NCI-H460 (cell line): Measurements from ENCODE around the gene UBE2E2. TPM values are rescaled to one million over a fixed set of nuclear protein-coding genes. Genes with fewer than 3 reads are reported as not detected.

ENCODE experiments used
- DNase-seq: peaks from one replicate; pipeline ENCODE4 v3.0.0-alpha.2; 2016; ENCODE audit warnings: low read depth; ENCODE audit errors: extremely low read depth
- total RNA-seq: library from RNA; depleted of rRNA; stranded (reverse); fragments of >200 nt; shearing (Covaris generic); gene quantifications from 2 replicates; pipeline ENCODE4 v1.2.3, GENCODE V29; 2014

Gene UBE2E2
- total RNA-seq, 1 experiment from 2014 or later, result 35.5 TPM

DNA sequence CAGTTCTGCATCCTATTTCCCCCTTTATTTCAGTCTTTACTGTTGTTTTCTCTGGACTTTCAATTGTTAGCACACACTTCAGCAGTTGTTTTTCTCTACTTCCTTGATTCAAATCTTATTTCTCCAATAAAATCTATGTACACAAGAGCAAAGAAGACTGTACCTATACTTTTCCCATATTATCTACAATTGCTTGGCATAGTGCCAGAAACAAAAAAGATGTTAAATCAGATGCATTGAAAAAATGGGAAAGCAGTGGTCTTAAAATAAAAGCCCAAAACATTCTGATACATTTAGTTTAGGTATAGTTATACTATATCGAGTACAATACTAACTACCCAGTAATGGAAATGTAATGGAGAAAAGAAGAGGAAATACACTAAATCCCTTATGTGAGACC, 265.1 kb downstream of the UBE2E2 start:
- DNase-seq, result no peak

DNA sequence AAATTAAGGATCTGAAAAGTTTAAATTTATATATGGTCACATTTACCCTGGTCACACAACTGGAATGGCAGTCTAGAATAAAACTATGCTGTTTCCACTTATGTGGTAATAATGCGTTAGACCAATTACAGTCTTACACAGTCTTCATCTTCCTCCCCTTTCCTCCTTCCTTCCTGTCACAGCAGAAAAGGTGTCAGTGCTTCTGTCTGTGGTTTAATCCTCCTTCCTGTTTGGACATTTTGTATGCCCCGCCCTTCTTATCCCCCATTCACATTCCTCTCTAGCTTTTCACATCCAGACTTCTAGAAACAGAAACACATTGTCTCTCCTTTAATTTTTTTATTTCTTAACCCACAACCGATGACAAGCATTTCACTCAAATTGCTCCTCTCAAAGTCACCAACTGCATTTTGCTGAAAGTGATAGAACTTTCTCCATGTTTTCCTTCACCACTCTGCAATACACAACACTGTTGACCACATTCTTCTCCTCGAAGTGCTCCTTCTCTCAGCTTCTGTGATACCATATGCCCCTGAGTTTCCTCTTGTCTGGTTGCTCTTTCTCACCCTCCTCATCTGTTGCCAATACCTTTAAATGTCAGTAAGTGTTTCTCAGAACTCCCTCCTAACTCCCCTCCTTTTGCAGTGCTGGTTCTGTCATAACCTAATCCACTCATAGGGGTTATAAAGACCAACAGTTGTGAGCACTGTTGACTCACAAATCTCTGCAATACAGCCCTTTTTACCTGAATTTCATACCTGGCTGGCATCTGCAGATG, 271.6 kb downstream of the UBE2E2 start:
- no peak for DNase-seq

- no peak for DNase-seq
These were observed 272.3 kb downstream of the UBE2E2 start for GRCh38 chr3:23475446-23475845.

- no peak for DNase-seq
These were observed 275.9 kb downstream of the UBE2E2 start for GRCh38 chr3:23479026-23479425.

DNA sequence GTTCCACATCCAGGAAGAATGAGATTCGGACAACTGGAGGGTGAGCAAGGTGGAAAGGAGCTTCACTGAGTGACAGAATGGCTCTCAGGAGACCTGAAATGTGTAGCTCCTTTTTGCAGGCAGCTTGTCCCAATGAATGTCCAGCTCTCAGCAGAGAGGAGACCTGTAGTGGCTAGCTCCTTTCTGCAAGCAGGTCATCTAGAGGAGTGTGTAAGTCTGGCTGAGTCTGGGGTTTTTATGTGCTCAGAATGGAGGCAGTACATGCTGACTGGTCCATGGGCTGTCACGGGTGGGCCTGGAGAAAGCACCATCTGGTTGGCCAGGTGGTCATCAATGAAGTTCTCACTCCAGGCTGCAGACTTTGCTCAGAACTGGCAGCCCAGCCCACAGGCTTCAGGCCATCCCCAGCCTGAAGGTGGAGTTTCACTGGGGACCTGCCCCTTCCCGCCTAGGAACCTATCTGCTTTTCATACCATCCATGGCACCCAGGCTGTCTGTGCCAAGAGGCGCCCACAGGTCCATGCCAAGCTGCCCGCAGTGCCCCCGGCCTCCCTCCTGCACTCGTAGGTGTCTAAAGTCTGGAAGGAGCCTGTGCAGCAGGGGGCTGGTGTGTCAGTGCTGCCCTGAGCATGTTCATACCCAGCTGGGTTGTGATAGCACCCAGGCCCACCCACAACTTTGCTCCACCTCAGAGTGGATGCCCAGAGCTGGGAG, 276.6 kb downstream of the UBE2E2 start:
- DNase-seq, result no peak

DNA sequence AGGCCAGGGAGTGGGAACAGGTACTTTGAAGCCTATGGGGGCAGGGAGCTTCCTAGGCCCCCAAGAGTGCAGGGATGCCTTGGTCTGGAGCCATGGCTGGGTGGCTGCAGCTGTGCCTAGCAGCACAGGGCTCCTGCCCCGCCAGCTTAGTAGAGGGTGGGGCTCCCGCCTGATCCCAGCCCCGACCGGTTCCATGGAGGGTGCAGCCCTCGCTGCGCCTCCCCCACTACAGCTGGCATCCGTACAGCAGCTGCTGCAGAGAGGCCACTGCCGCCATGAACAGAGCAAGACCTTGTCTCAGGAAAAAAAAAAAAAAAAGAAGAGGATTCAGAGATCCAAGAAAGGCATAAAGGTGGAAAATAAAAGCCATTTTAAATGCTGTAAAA, 277.2 kb downstream of the UBE2E2 start:
- DNase-seq, result no peak

- no peak for DNase-seq
These were observed 278.0 kb downstream of the UBE2E2 start for GRCh38 chr3:23481011-23481615.

DNA sequence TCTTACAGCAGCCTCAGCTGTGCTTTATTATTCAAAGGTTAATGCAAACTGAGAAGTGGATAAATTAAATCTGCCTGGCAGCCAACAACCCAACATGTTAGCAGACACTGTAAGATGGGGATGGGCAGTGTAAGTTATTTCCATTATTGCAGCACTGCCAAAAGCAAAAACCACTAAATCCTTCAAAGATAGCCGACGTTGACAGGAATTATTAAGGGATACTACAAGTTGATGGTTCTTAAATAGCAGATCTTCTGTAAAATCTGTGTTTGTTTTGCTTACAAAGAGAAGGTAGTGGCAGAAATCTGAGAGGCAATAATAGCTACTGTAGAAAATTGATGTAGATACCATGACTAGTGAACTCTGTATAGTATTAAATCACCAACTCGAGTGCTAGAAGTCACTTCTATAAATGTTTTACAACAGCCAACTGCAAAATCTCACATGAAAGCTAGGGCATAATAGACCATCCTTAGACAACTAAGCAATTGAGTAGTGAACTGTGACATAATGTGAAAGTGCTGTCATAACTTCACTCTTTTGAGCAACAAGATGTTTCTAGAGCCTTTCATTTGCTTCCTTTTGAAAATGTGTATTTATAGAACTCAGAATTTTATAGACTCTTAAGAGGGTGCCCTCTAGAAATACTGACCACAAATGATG, 278.6 kb downstream of the UBE2E2 start:
- no peak for DNase-seq

- DNase-seq, result no peak
These were observed 281.3 kb downstream of the UBE2E2 start for GRCh38 chr3:23484386-23484785.

- no peak for DNase-seq
These were observed 282.8 kb downstream of the UBE2E2 start for GRCh38 chr3:23485922-23486321.

DNA sequence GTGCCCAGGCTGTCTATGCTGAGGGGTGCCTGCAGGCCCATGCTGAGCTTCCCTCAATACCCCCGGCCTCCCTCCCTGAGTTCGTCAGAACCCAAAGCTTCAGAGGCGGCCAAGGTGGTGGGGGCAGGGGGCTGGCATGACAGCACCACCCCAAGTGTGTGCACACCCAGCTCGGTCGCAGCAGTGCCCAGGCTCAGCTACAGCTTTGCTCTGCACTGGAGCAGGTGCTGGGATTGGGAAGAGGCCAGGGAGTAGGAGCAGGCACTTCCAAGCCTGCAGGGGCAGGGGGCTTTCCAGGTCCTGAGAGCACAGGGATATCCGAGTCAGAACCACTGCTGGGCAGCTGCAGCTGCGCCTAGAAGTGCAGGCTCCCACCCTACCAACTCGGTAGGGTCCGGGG, 283.9 kb downstream of the UBE2E2 start:
- DNase-seq, result no peak

- DNase-seq, result no peak
These were observed 285.5 kb downstream of the UBE2E2 start for GRCh38 chr3:23488618-23489017.

DNA sequence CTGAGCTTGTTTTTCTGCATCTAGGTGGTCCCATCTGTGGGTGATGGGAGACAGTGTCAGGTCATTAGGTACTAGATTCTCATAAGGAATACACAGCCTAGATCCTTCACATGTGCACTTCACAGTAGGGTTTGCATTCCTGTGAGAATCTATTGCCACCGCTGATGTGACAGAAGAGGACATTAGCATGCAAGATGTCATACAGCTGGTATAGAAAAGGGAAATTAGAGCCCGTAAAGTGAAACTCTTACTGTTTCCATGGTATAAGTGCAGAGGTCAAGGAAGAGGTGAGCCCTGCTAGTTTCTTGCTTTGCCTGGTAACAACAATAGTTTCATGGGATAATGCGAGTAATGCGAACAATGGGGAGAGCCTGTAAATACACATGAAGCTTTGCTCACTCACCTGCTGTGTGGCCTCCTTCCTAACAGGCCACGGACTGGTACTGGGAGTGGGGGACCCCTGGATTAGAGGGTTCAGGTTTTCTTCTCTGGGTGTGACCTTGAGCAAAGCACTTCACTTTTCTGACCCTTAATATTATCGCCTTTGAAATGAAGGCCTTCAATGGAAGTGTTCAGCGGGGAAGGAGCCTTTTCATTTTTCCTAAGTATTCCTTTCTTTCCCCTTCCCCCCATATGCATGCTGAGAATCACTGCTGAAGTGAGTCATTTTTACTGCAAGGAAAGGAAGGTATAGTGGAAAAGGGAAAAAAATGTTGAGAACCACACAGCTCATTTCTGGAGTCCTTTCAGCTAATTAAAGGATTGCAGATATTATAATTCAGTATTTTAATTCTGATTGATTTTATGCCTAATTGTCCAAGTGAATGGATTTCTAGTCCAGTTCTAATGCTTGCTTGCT, 286.4 kb downstream of the UBE2E2 start:
- no peak for DNase-seq

DNA sequence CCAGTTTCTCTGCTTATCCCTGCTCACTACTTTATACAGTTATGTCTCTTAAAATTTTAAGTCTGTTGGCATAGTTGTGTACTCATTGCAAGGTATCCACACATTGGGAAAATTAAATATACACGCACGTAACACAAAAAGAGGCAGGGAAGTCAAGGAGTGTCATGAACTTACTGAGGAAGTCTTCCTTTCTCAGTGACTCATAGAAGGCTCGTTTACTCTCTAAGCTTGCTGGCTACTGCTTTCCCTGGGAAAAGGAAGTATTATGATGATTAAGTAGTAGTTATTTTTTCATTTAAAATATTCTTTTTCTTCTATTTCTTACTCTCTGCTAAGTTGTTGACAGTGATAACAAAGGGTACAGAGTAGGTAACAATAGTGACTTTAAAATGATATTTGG, 287.3 kb downstream of the UBE2E2 start:
- no peak for DNase-seq

- no peak for DNase-seq
These were observed 288.9 kb downstream of the UBE2E2 start for GRCh38 chr3:23492057-23492456.

DNA sequence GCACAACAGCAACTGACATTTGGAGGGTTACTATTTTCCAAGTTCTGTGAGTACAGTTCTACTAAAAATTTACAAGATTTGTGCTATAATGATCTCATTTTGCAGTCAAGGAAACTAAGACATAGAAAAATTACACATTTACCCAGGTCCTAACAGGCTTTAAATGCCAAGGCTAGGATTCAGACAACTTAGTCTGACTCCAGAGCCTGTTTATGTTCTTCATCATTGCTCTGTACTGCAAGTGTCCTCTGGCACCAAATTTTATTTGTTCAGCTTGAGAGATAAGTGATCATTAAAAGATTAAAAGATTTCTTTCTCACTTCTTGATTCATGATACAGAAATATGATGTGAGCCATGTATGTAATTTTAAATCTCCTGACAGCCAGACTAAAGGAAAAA, 290.8 kb downstream of the UBE2E2 start:
- no peak for DNase-seq

DNA sequence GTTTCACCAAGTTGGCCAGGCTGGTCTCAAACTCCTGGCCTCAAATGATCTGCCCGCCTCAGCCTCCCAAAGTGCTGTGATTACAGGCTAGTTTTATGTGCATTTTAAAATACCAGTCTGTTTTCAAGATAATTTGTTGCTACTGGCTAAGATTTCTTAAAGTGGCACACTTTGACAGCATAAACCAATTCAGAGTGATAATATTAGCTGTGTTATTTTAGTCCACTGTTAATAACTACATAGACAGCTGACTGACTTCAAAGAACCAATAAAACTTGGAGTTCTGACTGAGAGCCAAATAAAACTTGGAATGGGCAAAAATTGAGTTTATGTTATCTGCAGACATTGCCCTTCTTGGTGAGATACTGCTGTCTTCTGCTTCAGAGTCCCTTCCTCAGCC, 291.8 kb downstream of the UBE2E2 start:
- no peak for DNase-seq

DNA sequence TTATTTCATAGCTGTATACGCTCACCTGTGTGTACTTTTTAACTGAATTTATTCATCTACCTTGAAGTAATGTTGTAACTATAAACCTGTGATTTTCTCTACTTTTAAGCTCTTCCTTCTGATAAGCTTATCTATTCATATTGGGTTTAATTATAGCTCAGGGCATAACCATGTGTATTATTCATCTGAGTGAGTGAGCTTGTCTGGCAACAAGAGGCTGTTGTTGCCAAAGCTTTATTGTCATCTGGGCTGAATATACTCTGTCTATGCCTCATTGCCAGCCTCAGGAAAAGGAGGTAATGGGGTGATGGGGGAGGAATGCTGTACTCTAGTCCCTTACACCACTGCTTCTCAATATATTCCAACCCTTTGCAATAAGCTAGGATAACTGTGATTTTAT, 292.4 kb downstream of the UBE2E2 start:
- DNase-seq, result no peak

GRCh38 chr3:23496165-23496564, 293.0 kb downstream of the UBE2E2 start:
- DNase-seq, result no peak

DNA sequence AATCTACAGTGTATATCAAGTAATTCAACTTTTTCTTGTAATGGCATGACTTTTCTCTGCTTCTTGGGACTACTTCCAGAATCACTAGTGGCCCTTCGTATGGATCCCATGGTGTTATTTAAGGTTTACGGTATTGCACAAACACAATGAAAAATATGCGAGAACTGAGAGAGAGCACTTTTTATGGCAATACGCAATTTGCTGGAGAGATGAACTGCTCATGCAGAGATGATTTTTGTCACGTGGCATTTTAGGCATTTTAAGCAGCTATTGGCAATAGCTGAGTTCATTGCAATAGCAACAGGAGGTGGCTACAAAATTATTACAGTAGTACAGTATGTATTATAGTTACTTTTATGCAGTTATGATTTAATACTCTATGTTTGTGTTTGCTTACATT, 294.0 kb downstream of the UBE2E2 start:
- DNase-seq, result no peak
